PC-9 (cell line): Measurements from ENCODE around the gene CARMIL1. TPM values are rescaled to one million over a fixed set of nuclear protein-coding genes. Genes with fewer than 3 reads are reported as not detected.

Experiments
- BruUV-seq: library from RNA; stranded (reverse); fragments of 400-500 nt; replicated peaks from 2 replicates; lab custom pipeline; 2021; lab: Mats Ljungman, UMichigan
- CTCF ChIA-PET: fragments of 300-600 bp; sonication (Branson Sonifier 250); formaldehyde crosslinking; loops from one replicate; lab custom pipeline; 2022; ENCODE audit warnings: antibody characterized with exemption; lab: Charles Lee
- POLR2A ChIA-PET: fragments of 300-600 bp; sonication (Branson Sonifier 250); formaldehyde crosslinking; loops from one replicate; lab custom pipeline; 2022; ENCODE audit warnings: antibody characterized with exemption; ENCODE audit not compliant: unreplicated experiment; lab: Charles Lee
- DNase-seq, 2 experiments: peaks; one replicate each; pipeline versions ENCODE4 v3.0.0 to v3.0.0-alpha.2; 2015 to 2022; ENCODE audit warnings: mixed read lengths in 1 of 2
- H2AFZ ChIP-seq: fragments of 200-600 bp; sonication (generic); 2 replicates; pipeline ENCODE4 v1.8.1; 2017; ENCODE audit warnings: antibody characterized with exemption
- H3F3A ChIP-seq: fragments of 200-600 bp; sonication (generic); 2 replicates; pipeline ENCODE4 v1.8.1; 2017; ENCODE audit warnings: antibody characterized with exemption, mild to moderate bottlenecking, low read depth; ENCODE audit not compliant: insufficient read depth
- H3K27ac ChIP-seq: fragments of 200-600 bp; sonication (generic); 2 replicates; pipeline ENCODE4 v1.6.1; 2016; ENCODE audit warnings: mixed run types
- H3K27me3 ChIP-seq: fragments of 200-600 bp; sonication (generic); 2 replicates; pipeline ENCODE4 v1.6.1; 2016; ENCODE audit warnings: low read depth, mixed run types; ENCODE audit not compliant: insufficient read depth
- H3K36me3 ChIP-seq: fragments of 200-600 bp; sonication (generic); 2 replicates; pipeline ENCODE4 v1.6.1; 2016; ENCODE audit warnings: low read depth, mixed run types
- H3K4me1 ChIP-seq: fragments of 200-600 bp; sonication (generic); replicated peaks from 2 replicates; pipeline ENCODE4 v1.6.1; 2016; ENCODE audit warnings: mixed run types; ENCODE audit not compliant: insufficient read depth
- H3K4me2 ChIP-seq: fragments of 200-600 bp; sonication (generic); 2 replicates; pipeline ENCODE4 v1.6.1; 2017; ENCODE audit warnings: mixed run types
- H3K4me3 ChIP-seq: fragments of 200-600 bp; sonication (generic); 2 replicates; pipeline ENCODE4 v1.6.1; 2016; ENCODE audit warnings: mixed run types
- H3K79me2 ChIP-seq: fragments of 200-600 bp; sonication (generic); 2 replicates; pipeline ENCODE4 v1.6.1; 2017; ENCODE audit warnings: low read depth, mixed run types
- H3K9me2 ChIP-seq: fragments of 200-600 bp; sonication (generic); 2 replicates; pipeline ENCODE4 v1.8.1; 2017; ENCODE audit warnings: mild to moderate bottlenecking; ENCODE audit not compliant: insufficient read depth
- H3K9me3 ChIP-seq: fragments of 200-600 bp; sonication (generic); 2 replicates; pipeline ENCODE4 v1.8.1; 2016; ENCODE audit warnings: low read depth; ENCODE audit not compliant: insufficient read depth
- H4K20me1 ChIP-seq: fragments of 200-600 bp; sonication (generic); 2 replicates; pipeline ENCODE4 v1.8.1; 2017; ENCODE audit not compliant: insufficient read depth
- CTCF ChIP-seq: fragments of 200-600 bp; sonication (generic); conservative IDR thresholded peaks from 2 replicates; pipeline ENCODE4 v1.6.1; 2017; ENCODE audit warnings: mixed run types, antibody characterized with exemption, mild to moderate bottlenecking, moderate library complexity
- EZH2 ChIP-seq: fragments of 200-600 bp; sonication (generic); IDR thresholded peaks from 2 replicates; pipeline ENCODE4 v1.8.0; 2017; ENCODE audit warnings: antibody characterized with exemption, low read depth
- intact Hi-C: fragments of 100-400 bp; cut with micrococcal nuclease; formaldehyde crosslinking; loops from one replicate; pipeline ENCODE4 v1.10.0; 2022; ENCODE audit not compliant: unreplicated experiment
- total RNA-seq: library from RNA; stranded (reverse); gene quantifications from 2 replicates; pipeline ENCODE4 v1.2.3, GENCODE V29; 2021

CARMIL1 gene
- total RNA-seq, 1 experiment from 2014 or later = 33.1 TPM

DNA sequence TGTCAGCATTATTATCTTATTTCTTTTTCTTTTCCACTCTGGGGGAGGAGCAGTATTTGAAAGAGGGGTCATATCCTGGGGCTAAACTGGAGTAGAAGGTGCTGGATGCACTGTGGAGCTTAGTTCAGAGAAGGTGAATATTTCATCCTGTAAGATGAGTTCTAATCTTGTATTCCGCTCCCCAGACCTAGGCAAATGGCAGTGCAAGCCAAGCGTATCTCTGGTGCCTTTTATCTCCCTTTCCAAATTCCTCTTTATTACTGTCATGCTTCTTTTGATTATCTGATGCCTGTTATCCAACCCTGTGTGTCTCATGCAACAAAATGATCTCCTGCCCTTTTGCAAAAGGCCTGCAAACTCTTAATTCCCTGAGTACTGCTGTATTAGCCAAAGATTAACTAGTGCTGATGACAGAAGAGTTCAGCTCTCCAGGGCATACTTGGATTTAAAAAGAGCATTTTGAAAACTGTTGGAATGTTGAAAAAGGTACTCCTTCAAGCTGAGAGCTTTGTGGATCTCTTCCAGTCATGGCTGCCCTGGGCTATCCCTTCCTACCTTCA, 138.0 kb downstream of the CARMIL1 start:
- no peaks in the 10 kb centered on the region for H3K79me2 ChIP-seq
- no peak overlapping the region for H3K27ac ChIP-seq
- H3K4me3 ChIP-seq = no peak overlapping the region
- no peaks in the 10 kb centered on the region for H3K36me3 ChIP-seq
- no peak overlapping the region for H3K4me2 ChIP-seq
- ChIA-PET CTCF (no interaction called here), POLR2A (no interaction called here)
- BruUV-seq = no TSS peak
- H3K9me2 ChIP-seq = no peaks in the 10 kb centered on the region; the same call in 1 of the 2 replicates
- H3K27me3 ChIP-seq = no peaks in the 10 kb centered on the region
- H4K20me1 ChIP-seq = 0 out of 2 replicates have a peak, but pooled peaks cover 3% of the 10 kb centered on the region
- H3F3A ChIP-seq = no peaks in the 10 kb centered on the region
- intact Hi-C loops = no loop called here
- TF ChIP-seq EZH2 = no peak
- no peak for TF ChIP-seq CTCF
- H3K4me1 ChIP-seq = peaks cover 12% of the 10 kb centered on the region; the same call in 1 of the 2 replicates
- no peak overlapping the region for H2AFZ ChIP-seq
- no peak for DNase-seq
- H3K9me3 ChIP-seq = no peaks in the 10 kb centered on the region

DNA sequence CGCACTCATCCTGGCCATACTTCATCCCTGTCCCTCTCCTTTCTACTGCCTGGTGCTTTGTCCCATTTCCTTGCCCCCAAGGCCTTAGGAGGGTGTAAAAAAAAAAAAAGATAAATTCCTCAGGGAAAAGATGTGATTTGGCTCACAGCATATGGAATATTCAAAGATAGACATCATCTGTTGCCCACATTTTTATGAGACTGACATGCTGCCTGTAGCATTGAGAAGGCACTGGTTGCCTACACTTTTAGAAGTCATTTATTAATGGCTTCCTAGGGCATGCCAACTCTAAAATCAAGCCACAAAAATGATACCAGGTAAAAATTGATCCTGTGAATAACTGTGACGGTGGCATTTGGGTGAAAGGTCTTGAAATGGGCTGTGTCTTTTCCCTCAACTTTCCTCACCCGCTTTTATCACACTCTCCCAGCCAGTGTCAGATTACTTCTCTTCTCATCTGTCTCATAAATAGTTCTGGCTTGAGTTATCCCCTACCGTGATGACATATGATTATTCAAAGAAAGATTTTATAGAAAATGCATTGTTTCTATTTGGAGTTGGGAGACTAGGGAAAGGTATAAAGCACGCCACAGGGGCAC, 139.4 kb downstream of the CARMIL1 start:
- TF ChIP-seq EZH2 = no peak
- no peak for TF ChIP-seq CTCF
- no peak overlapping the region for H3K27ac ChIP-seq
- intact Hi-C loops = no loop called here
- ChIA-PET CTCF (no interaction called here), POLR2A (no interaction called here)
- no peaks in the 10 kb centered on the region for H3K27me3 ChIP-seq
- BruUV-seq = no TSS peak
- H3K4me1 ChIP-seq = peaks cover 12% of the 10 kb centered on the region; the same call in 1 of the 2 replicates
- H3K79me2 ChIP-seq = no peaks in the 10 kb centered on the region
- H2AFZ ChIP-seq = no peak overlapping the region
- H3K36me3 ChIP-seq = no peaks in the 10 kb centered on the region
- H3K9me3 ChIP-seq = no peaks in the 10 kb centered on the region
- H3K4me3 ChIP-seq = no peak overlapping the region
- 0 out of 2 replicates have a peak, but pooled peaks cover 3% of the 10 kb centered on the region for H4K20me1 ChIP-seq
- no peaks in the 10 kb centered on the region; the same call in 1 of the 2 replicates for H3K9me2 ChIP-seq
- DNase-seq = no peak
- H3K4me2 ChIP-seq = 0 out of 2 replicates have a peak overlapping the region, but pooled peaks have one; percentile 13
- no peaks in the 10 kb centered on the region for H3F3A ChIP-seq

GRCh38 chr6:25419879-25420278, 140.7 kb downstream of the CARMIL1 start:
- intact Hi-C loops = no loop called here
- CTCF ChIA-PET = no interaction called here
- H3K4me3 ChIP-seq = no peak overlapping the region
- peaks cover 3% of the 10 kb centered on the region; the same call in 1 of the 2 replicates for H4K20me1 ChIP-seq
- no peaks in the 10 kb centered on the region for H3K9me3 ChIP-seq
- H3K27ac ChIP-seq = no peak overlapping the region
- H3F3A ChIP-seq = no peaks in the 10 kb centered on the region
- no peaks in the 10 kb centered on the region; the same call in 1 of the 2 replicates for H3K9me2 ChIP-seq
- TF ChIP-seq CTCF = no peak
- TF ChIP-seq EZH2 = no peak
- H3K27me3 ChIP-seq = no peaks in the 10 kb centered on the region
- H3K4me1 ChIP-seq = peaks cover 12% of the 10 kb centered on the region; the same call in 1 of the 2 replicates
- BruUV-seq = no TSS peak
- H3K4me2 ChIP-seq = no peak overlapping the region
- POLR2A ChIA-PET = no interaction called here
- H3K36me3 ChIP-seq = no peaks in the 10 kb centered on the region
- no peak for DNase-seq
- no peaks in the 10 kb centered on the region for H3K79me2 ChIP-seq
- no peak overlapping the region for H2AFZ ChIP-seq
